Liver (tissue), 9 donors: Measurements from ENCODE around the gene QDPR. TPM values are rescaled to one million over a fixed set of nuclear protein-coding genes. Genes with fewer than 3 reads are reported as not detected.
A peak's percentile ranks its signal among the peaks of the same experiment; 100 is the strongest.

ENCODE experiments used
- DNase-seq: peaks from one replicate; pipeline ENCODE4 v3.0.0-alpha.2; 2017; ENCODE audit warnings: low spot score
- H3K27ac ChIP-seq, 2 donors: one replicate each; pipeline ENCODE4 v1.7.0; 2013; ENCODE audit warnings: inconsistent platforms in 2 of 2, low read length in 2 of 2, control low read depth in 1 of 2, low read depth in 1 of 2, mild to moderate bottlenecking in 1 of 2
- H3K27me3 ChIP-seq, 4 donors: one replicate each; pipeline versions ENCODE4 v1.6.1 to v1.7.0; 2013; ENCODE audit warnings: low read length in 3 of 4, inconsistent platforms in 1 of 4, mild to moderate bottlenecking in 1 of 4, moderate library complexity in 1 of 4; ENCODE audit not compliant: control insufficient read depth in 4 of 4, insufficient read depth in 4 of 4
- H3K36me3 ChIP-seq, 4 donors: one replicate each; pipeline versions ENCODE4 v1.6.1 to v1.7.0; 2013; ENCODE audit warnings: low read length in 3 of 4, mild to moderate bottlenecking in 3 of 4, low read depth in 1 of 4, moderate library complexity in 1 of 4; ENCODE audit not compliant: control insufficient read depth in 4 of 4, insufficient read depth in 3 of 4
- H3K4me1 ChIP-seq, 4 donors: one replicate each; pipeline versions ENCODE4 v1.6.1 to v1.7.0; 2013; ENCODE audit warnings: low read length in 3 of 4, mild to moderate bottlenecking in 3 of 4, moderate library complexity in 1 of 4; ENCODE audit not compliant: control insufficient read depth in 4 of 4, insufficient read depth in 4 of 4
- H3K4me3 ChIP-seq, 3 donors: one replicate each; pipeline versions ENCODE4 v1.6.1 to v1.7.0; 2013; ENCODE audit warnings: low read length in 3 of 3, control low read depth in 1 of 3, low read depth in 1 of 3, mild to moderate bottlenecking in 1 of 3
- H3K9ac ChIP-seq, 2 donors: one replicate each; pipeline ENCODE4 v1.7.0; 2013; ENCODE audit warnings: low read length in 2 of 2, mild to moderate bottlenecking in 2 of 2, moderate library complexity in 2 of 2, control low read depth in 1 of 2, low read depth in 1 of 2
- H3K9me3 ChIP-seq, 4 donors: one replicate each; pipeline versions ENCODE4 v1.6.1 to v1.7.0; 2013; ENCODE audit warnings: low read length in 3 of 4; ENCODE audit not compliant: control insufficient read depth in 4 of 4
- CTCF ChIP-seq: fragments of 150-350 bp; IDR thresholded peaks from 2 replicates; pipeline ENCODE4 v1.5.1; 2017; ENCODE audit warnings: improper control_type of control experiment, low read depth, low read length; ENCODE audit not compliant: missing input control
- EGR1 ChIP-seq, 2 donors: IDR thresholded peaks; 2 replicates each; pipeline ENCODE4 v1.6.1; 2016 to 2018; ENCODE audit warnings: antibody characterized with exemption in 2 of 2, low read depth in 2 of 2
- FOXA1 ChIP-seq: IDR thresholded peaks from 2 replicates; pipeline ENCODE4 v1.6.1; 2016; ENCODE audit warnings: antibody characterized with exemption
- FOXA2 ChIP-seq: IDR thresholded peaks from 2 replicates; pipeline ENCODE4 v1.6.1; 2016; ENCODE audit warnings: antibody characterized with exemption
- HNF4A ChIP-seq, 2 donors: conservative IDR thresholded peaks; 2 replicates each; pipeline ENCODE4 v1.6.1; 2016; ENCODE audit warnings: antibody characterized with exemption in 2 of 2, mild to moderate bottlenecking in 2 of 2
- MAX ChIP-seq: IDR thresholded peaks from 2 replicates; pipeline ENCODE4 v1.6.1; 2016; ENCODE audit warnings: antibody characterized with exemption
- NR2F2 ChIP-seq: IDR thresholded peaks from 2 replicates; pipeline ENCODE4 v1.6.1; 2016; ENCODE audit warnings: antibody characterized with exemption
- REST ChIP-seq: IDR thresholded peaks from 2 replicates; pipeline ENCODE4 v1.6.1; 2016; ENCODE audit warnings: antibody characterized with exemption, mild to moderate bottlenecking
- RXRA ChIP-seq, 2 donors: IDR thresholded peaks; 2 replicates each; pipeline ENCODE4 v1.6.1; 2017 to 2018; ENCODE audit warnings: antibody characterized with exemption in 2 of 2, mild to moderate bottlenecking in 1 of 2
- SP1 ChIP-seq: IDR thresholded peaks from 2 replicates; pipeline ENCODE4 v1.6.1; 2018; ENCODE audit warnings: antibody characterized with exemption, mild to moderate bottlenecking
- ZBTB33 ChIP-seq: IDR thresholded peaks from 2 replicates; pipeline ENCODE4 v1.6.1; 2016; ENCODE audit warnings: antibody characterized with exemption
- WGBS: extraction: QIAGEN DNeasy Blood & Tissue Kit; methylation state at CpG from one replicate; pipeline ENCODE4 v1.1.7; 2013; 5-methylcytosine and 5-hydroxymethylcytosine counted together
- polyA plus RNA-seq, 2 donors: library from polyadenylated mRNA; stranded (reverse) in 1 of 2; unstranded in 1 of 2; fragments of 200-250 nt in 1 of 2; fragments of >200 nt in 1 of 2; fragmentation: Nextera tagmentation in 1 of 2; extraction: Ambion mirVana in 1 of 2; gene quantifications; one replicate each; pipeline versions ENCODE4 v1.2.1 to v1.2.3, GENCODE V29; 2013 to 2015
- total RNA-seq, 2 donors: library from RNA; depleted of rRNA; stranded (reverse); fragments of >200 nt; gene quantifications; one replicate each; pipeline ENCODE4 v1.2.3, GENCODE V29; 2014
- donor health status: healthy.
- donor health status: healthy.
- donor health status: healthy.
- donor health status: healthy.
- donor health status: healthy.

The QDPR gene
- total and polyA plus RNA-seq, 4 donors = 38.0 to 137 (median 104) TPM

- Histone ChIP-seq H3K9me3 (no peaks in the 10 kb centered on the region), H3K4me1 (peaks cover 0 to 5% (median 2%) of the 10 kb centered on the region in 4 donors), H3K4me3 (no peak overlapping the region), H3K36me3 (no peaks in the 10 kb centered on the region), H3K27ac (peak overlapping the region; percentile 63 to 64), H3K9ac (no peak overlapping the region), H3K27me3 (no peaks in the 10 kb centered on the region)
- 94% methylated on average over 4 of the region's 4 CpGs for WGBS
- no peak for DNase-seq
- no peak for TF ChIP-seq EGR1 (IDR thresholded peaks at IDR 0.05; ENCODE audit: low read depth in 2 of 2)
- TF ChIP-seq NR2F2 = no peak
- no peak for TF ChIP-seq HNF4A (conservative IDR thresholded peaks at IDR 0.05)
- no peak for TF ChIP-seq FOXA2
- TF ChIP-seq RXRA (IDR thresholded peaks at IDR 0.05) = no peak
- no peak for TF ChIP-seq FOXA1
- no peak for TF ChIP-seq MAX
These were observed 22.8 kb upstream of the QDPR start for GRCh38 chr4:17534705-17535104.

- 80% methylated on average over 8 of the region's 8 CpGs for WGBS
- no peak overlapping the region for H3K27ac ChIP-seq
- peaks cover 0 to 7% (median 2%) of the 10 kb centered on the region in 4 donors for H3K4me1 ChIP-seq
- H3K4me3 ChIP-seq = no peak overlapping the region
- H3K9ac ChIP-seq = no peak overlapping the region
- DNase-seq = no peak
- no peaks in the 10 kb centered on the region for H3K9me3 ChIP-seq
- no peaks in the 10 kb centered on the region for H3K36me3 ChIP-seq
- TF ChIP-seq CTCF = no peak
- no peak for TF ChIP-seq REST
- TF ChIP-seq ZBTB33 = no peak
- no peak for TF ChIP-seq SP1
- no peak for TF ChIP-seq HNF4A (conservative IDR thresholded peaks at IDR 0.05)
- TF ChIP-seq NR2F2 = no peak
- H3K27me3 ChIP-seq = no peaks in the 10 kb centered on the region
These were observed 19.8 kb upstream of the QDPR start for GRCh38 chr4:17531538-17532285.
